ENCODE data around the gene FRS2. TPM values are rescaled to one million over a fixed set of nuclear protein-coding genes. Genes with fewer than 3 reads are reported as not detected.
"Not testable (repeated sequence)": the region's sequence is repeated elsewhere in the genome, so short reads cannot be mapped to it uniquely, and the experiment has no call there.

Gene FRS2
- total RNA-seq, 1 donor from 2014 or later: 45.5 TPM

GRCh38 chr12:69443916-69444315 is 26.3 kb upstream of the FRS2 start:
- Mint-ChIP-seq H3K4me3 (ENCODE audit: unreplicated experiment) (no peak overlapping the region), H3K4me1 (ENCODE audit: unreplicated experiment) (no peaks in the 10 kb centered on the region), H3K36me3 (ENCODE audit: unreplicated experiment) (no peaks in the 10 kb centered on the region), H3K27me3 (ENCODE audit: unreplicated experiment) (no peaks in the 10 kb centered on the region), H3K9me3 (ENCODE audit: unreplicated experiment) (no peaks in the 10 kb centered on the region), H3K27ac (ENCODE audit: unreplicated experiment) (no peak overlapping the region)
- no peak for TF ChIP-seq CTCF (IDR thresholded peaks at IDR 0.05)
- no peak for DNase-seq (ENCODE audit: extremely low spot score, unreplicated experiment)

GRCh38 chr12:69447892-69448291 is 22.3 kb upstream of the FRS2 start:
- Mint-ChIP-seq H3K4me3 (ENCODE audit: unreplicated experiment) (no peak overlapping the region), H3K27me3 (ENCODE audit: unreplicated experiment) (no peaks in the 10 kb centered on the region), H3K4me1 (ENCODE audit: unreplicated experiment) (no peaks in the 10 kb centered on the region), H3K36me3 (ENCODE audit: unreplicated experiment) (no peaks in the 10 kb centered on the region), H3K27ac (ENCODE audit: unreplicated experiment) (no peak overlapping the region), H3K9me3 (ENCODE audit: unreplicated experiment) (no peaks in the 10 kb centered on the region)
- DNase-seq (ENCODE audit: extremely low spot score, unreplicated experiment): no peak
- TF ChIP-seq CTCF (IDR thresholded peaks at IDR 0.05): no peak

- not testable (repeated sequence) for H3K27ac Mint-ChIP-seq (ENCODE audit: unreplicated experiment); H3K9me3 Mint-ChIP-seq (ENCODE audit: unreplicated experiment); H3K4me3 Mint-ChIP-seq (ENCODE audit: unreplicated experiment); DNase-seq (ENCODE audit: extremely low spot score, unreplicated experiment); H3K36me3 Mint-ChIP-seq (ENCODE audit: unreplicated experiment); H3K27me3 Mint-ChIP-seq (ENCODE audit: unreplicated experiment); H3K4me1 Mint-ChIP-seq (ENCODE audit: unreplicated experiment)
These were observed 17.5 kb upstream of the FRS2 start for GRCh38 chr12:69452598-69453132.

GRCh38 chr12:69456239-69456638 is 13.9 kb upstream of the FRS2 start:
- Mint-ChIP-seq H3K9me3 (ENCODE audit: unreplicated experiment) (no peaks in the 10 kb centered on the region), H3K27me3 (ENCODE audit: unreplicated experiment) (no peaks in the 10 kb centered on the region), H3K27ac (ENCODE audit: unreplicated experiment) (no peak overlapping the region), H3K4me3 (ENCODE audit: unreplicated experiment) (no peak overlapping the region), H3K4me1 (ENCODE audit: unreplicated experiment) (no peaks in the 10 kb centered on the region), H3K36me3 (ENCODE audit: unreplicated experiment) (no peaks in the 10 kb centered on the region)
- no peak for TF ChIP-seq CTCF (IDR thresholded peaks at IDR 0.05)
- DNase-seq (ENCODE audit: extremely low spot score, unreplicated experiment): no peak

- Mint-ChIP-seq H3K9me3 (ENCODE audit: unreplicated experiment) (no peaks in the 10 kb centered on the region), H3K36me3 (ENCODE audit: unreplicated experiment) (no peaks in the 10 kb centered on the region), H3K4me3 (ENCODE audit: unreplicated experiment) (no peak overlapping the region), H3K27ac (ENCODE audit: unreplicated experiment) (no peak overlapping the region), H3K27me3 (ENCODE audit: unreplicated experiment) (no peaks in the 10 kb centered on the region), H3K4me1 (ENCODE audit: unreplicated experiment) (no peaks in the 10 kb centered on the region)
- no peak for TF ChIP-seq CTCF (IDR thresholded peaks at IDR 0.05)
- no peak for DNase-seq (ENCODE audit: extremely low spot score, unreplicated experiment)
These were observed 12.8 kb upstream of the FRS2 start for GRCh38 chr12:69457433-69457832.

- no peak for DNase-seq (ENCODE audit: extremely low spot score, unreplicated experiment)
- TF ChIP-seq CTCF (IDR thresholded peaks at IDR 0.05): no peak
- no peaks in the 10 kb centered on the region for H3K4me1 Mint-ChIP-seq (ENCODE audit: unreplicated experiment)
- H3K27ac Mint-ChIP-seq (ENCODE audit: unreplicated experiment): no peak overlapping the region
- no peaks in the 10 kb centered on the region for H3K36me3 Mint-ChIP-seq (ENCODE audit: unreplicated experiment)
- no peaks in the 10 kb centered on the region for H3K27me3 Mint-ChIP-seq (ENCODE audit: unreplicated experiment)
- H3K4me3 Mint-ChIP-seq (ENCODE audit: unreplicated experiment): no peak overlapping the region
- no peaks in the 10 kb centered on the region for H3K9me3 Mint-ChIP-seq (ENCODE audit: unreplicated experiment)
These were observed 10.7 kb upstream of the FRS2 start for GRCh38 chr12:69459477-69459876.
